HG03103 (cell line): ENCODE results near the gene ZBTB7A.
"Not testable (repeated sequence)": the region's sequence is repeated elsewhere in the genome, so short reads cannot be mapped to it uniquely, and the experiment has no call there.

Experiments
- ATAC-seq: cut with Tn5 transposase; IDR thresholded peaks from one replicate; pipeline ENCODE4 v1.9.1; 2021; ENCODE audit warnings: low read depth; ENCODE audit not compliant: unreplicated experiment

Gene ZBTB7A

GRCh38 chr19:4019578-4019977, 47.1 kb downstream of the ZBTB7A start:
- ATAC-seq: no peak

GRCh38 chr19:4018775-4019504, 47.8 kb downstream of the ZBTB7A start:
- ATAC-seq: no peak

- ATAC-seq: no peak
Observed at GRCh38 chr19:4018140-4018613, 48.5 kb downstream of the ZBTB7A start.

- ATAC-seq: no peak
Observed at GRCh38 chr19:4016903-4017638, 49.6 kb downstream of the ZBTB7A start.

- ATAC-seq: no peak
Observed at GRCh38 chr19:4016486-4016885, 50.2 kb downstream of the ZBTB7A start.

GRCh38 chr19:4015705-4016402, 50.8 kb downstream of the ZBTB7A start:
- no peak for ATAC-seq

GRCh38 chr19:4014541-4015491, 51.9 kb downstream of the ZBTB7A start:
- no peak for ATAC-seq

GRCh38 chr19:4013886-4014540, 52.7 kb downstream of the ZBTB7A start:
- no peak for ATAC-seq

- ATAC-seq: no peak
Observed at GRCh38 chr19:4012975-4013634, 53.6 kb downstream of the ZBTB7A start.

- no peak for ATAC-seq
Observed at GRCh38 chr19:4012092-4012974, 54.4 kb downstream of the ZBTB7A start.

GRCh38 chr19:4011430-4011829, 55.3 kb downstream of the ZBTB7A start:
- not testable (repeated sequence) for ATAC-seq

GRCh38 chr19:4010808-4011110, 55.9 kb downstream of the ZBTB7A start:
- ATAC-seq: no peak

GRCh38 chr19:4009990-4010807, 56.5 kb downstream of the ZBTB7A start:
- ATAC-seq: no peak

- no peak for ATAC-seq
Observed at GRCh38 chr19:4007836-4008539, 58.7 kb downstream of the ZBTB7A start.

- peak; percentile 74 for ATAC-seq
Observed at GRCh38 chr19:4007021-4007835, 59.5 kb downstream of the ZBTB7A start, which contains the start of gene PIAS4. TSS of gene PIAS4 (plus strand) at chr19:4007736. CDS start at chr19:4007761, 25 bp downstream.

- not testable (repeated sequence) for ATAC-seq
Observed at GRCh38 chr19:4005436-4005835, 61.3 kb downstream of the ZBTB7A start.
